Measurements from ENCODE around the gene CCL4L2.
"Not testable (repeated sequence)": the region's sequence is repeated elsewhere in the genome, so short reads cannot be mapped to it uniquely, and the experiment has no call there.

CCL4L2 gene

DNA sequence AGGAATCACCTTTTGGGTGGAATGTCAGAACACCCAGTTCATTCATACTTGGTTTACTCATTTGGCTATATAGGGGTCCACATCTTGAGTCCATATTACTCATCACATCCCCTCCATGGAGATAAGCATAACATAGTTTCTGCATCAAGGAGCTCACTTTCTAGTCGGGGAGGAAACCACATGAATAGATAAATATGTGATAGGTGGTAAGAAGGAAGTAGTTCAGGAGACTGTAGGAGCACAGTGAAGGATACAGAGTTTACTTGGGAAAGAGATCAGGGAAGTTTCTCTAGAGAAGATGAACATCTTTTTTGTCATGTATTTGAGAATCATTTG lies 4.4 kb upstream of the CCL4L2 start:
- not testable (repeated sequence) for H3K36me3 ChIP-seq (ENCODE audit: insufficient read depth, low read length); H3K9ac ChIP-seq (ENCODE audit: low read depth, low read length); H3K4me1 ChIP-seq (ENCODE audit: insufficient read depth, low read length); H3K9me3 ChIP-seq (ENCODE audit: control insufficient read depth, insufficient read depth, low read length)

DNA sequence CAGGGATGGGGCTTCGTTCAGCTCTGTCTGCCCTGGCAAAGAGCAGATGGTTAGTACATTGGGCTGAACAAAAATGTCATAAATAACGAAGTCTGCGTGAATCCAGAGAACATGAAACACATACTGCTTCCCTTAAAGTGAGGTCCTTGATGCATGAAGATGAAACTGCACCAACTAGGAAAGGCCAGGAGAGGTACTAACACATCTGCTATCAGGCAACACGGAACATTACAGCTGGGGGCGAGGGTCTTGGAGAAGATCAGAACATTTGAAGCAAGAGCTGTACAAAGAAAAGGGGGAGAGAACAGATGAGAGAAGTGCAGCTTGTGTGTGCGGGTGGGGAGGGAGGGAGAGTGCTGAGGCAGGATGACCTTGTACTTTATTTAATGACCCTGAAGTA lies 3.5 kb upstream of the CCL4L2 start:
- not testable (repeated sequence) for H3K4me1 ChIP-seq (ENCODE audit: insufficient read depth, low read length); H3K9me3 ChIP-seq (ENCODE audit: control insufficient read depth, insufficient read depth, low read length); H3K36me3 ChIP-seq (ENCODE audit: insufficient read depth, low read length); H3K9ac ChIP-seq (ENCODE audit: low read depth, low read length)

DNA sequence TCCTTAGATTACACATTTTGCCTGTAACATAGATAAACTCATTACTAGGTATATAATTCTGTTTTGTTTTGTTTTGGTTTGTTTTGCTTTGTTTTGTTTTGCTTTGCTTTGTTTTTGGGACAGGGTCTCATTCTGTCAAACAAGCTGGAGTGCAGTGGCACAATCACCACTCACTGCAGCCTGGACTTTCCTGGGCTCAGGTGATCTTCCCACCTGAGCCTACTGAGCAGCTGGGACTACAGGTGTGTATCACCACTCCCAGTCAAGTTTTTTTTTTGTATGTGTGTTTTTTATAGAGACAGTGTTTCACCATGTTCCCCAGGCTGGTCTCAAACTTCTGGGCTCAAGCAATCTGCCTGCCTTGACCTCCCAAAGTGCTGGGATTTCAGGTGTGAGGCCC lies 1.3 kb upstream of the CCL4L2 start:
- no peak overlapping the region for H3K9ac ChIP-seq (ENCODE audit: low read depth, low read length)
- H3K36me3 ChIP-seq (ENCODE audit: insufficient read depth, low read length) = no peaks in the 10 kb centered on the region
- H3K9me3 ChIP-seq (ENCODE audit: control insufficient read depth, insufficient read depth, low read length) = no peaks in the 10 kb centered on the region
- H3K4me1 ChIP-seq (ENCODE audit: insufficient read depth, low read length) = no peaks in the 10 kb centered on the region

DNA sequence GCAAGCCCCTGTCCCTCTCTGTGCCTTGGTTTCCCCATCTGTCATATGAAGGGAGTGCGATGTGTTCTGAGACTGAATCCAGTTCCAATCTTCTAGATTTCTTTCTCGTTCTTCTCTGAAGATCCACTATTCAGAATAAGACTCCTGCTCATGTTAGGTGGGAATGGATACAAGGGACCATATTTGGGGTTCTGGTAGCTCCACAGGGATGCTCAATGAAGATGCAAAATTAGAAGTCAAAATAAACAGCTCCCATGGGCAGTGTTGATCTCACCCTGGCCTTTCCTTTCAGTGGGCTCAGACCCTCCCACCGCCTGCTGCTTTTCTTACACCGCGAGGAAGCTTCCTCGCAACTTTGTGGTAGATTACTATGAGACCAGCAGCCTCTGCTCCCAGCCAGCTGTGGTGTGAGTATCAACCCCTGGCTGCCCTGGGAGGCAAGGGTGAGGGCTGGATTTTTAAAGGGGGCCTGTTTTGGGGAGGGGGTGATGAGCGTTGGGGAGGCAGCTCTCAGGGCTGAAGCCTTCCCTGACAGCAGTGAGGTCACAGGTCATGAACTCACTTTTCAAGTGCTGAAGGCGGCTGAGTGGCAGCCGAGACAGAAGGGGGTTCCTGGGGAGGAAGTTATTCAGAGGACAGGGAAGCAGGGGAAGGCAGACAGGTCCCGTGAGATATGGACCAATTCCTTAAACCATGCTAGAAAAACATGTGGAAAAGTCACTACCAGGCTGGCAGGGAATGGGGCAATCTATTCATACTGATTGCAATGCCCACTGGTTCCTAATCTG lies 815 bp downstream of the CCL4L2 start:
- not testable (repeated sequence) for H3K9ac ChIP-seq (ENCODE audit: low read depth, low read length); H3K9me3 ChIP-seq (ENCODE audit: control insufficient read depth, insufficient read depth, low read length); H3K4me1 ChIP-seq (ENCODE audit: insufficient read depth, low read length); H3K36me3 ChIP-seq (ENCODE audit: insufficient read depth, low read length)

DNA sequence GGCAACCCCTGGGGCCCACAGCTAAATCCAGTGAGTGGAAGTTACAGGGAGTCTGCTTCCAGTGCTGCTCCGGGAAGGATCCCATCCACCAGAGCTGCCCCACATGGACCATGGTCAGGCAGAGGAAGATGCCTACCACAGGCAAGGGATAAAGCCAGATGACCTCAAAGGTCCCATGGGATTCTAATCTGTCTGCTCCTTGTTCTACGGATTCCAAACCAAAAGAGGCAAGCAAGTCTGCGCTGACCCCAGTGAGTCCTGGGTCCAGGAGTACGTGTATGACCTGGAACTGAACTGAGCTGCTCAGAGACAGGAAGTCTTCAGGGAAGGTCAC lies 1.4 kb downstream of the CCL4L2 start:
- Histone ChIP-seq H3K4me1 (ENCODE audit: insufficient read depth, low read length) (no peaks in the 10 kb centered on the region), H3K36me3 (ENCODE audit: insufficient read depth, low read length) (no peaks in the 10 kb centered on the region), H3K9me3 (ENCODE audit: control insufficient read depth, insufficient read depth, low read length) (no peaks in the 10 kb centered on the region), H3K9ac (ENCODE audit: low read depth, low read length) (no peak overlapping the region)

DNA sequence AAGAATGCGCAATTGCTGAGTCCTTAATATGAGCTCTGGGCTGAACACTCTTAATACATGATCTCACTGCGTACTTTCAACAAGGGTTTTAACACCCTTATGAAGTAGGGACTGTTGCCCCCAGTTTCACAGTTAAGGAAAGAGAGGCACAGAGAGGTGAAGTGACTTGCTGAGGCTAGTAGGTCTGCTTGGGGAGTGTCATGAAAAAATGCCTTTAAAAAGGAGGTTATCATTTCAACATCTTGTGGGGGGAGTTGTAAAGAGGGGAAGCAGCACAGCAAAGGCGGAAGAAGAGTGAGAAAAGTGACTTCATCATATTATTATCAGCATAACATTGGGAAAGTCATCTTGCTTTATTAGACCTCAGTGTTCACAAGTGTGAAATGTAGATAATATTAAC lies 2.1 kb downstream of the CCL4L2 start:
- no peaks in the 10 kb centered on the region for H3K4me1 ChIP-seq (ENCODE audit: insufficient read depth, low read length)
- H3K9ac ChIP-seq (ENCODE audit: low read depth, low read length) = no peak overlapping the region
- H3K36me3 ChIP-seq (ENCODE audit: insufficient read depth, low read length) = no peaks in the 10 kb centered on the region
- H3K9me3 ChIP-seq (ENCODE audit: control insufficient read depth, insufficient read depth, low read length) = no peaks in the 10 kb centered on the region

DNA sequence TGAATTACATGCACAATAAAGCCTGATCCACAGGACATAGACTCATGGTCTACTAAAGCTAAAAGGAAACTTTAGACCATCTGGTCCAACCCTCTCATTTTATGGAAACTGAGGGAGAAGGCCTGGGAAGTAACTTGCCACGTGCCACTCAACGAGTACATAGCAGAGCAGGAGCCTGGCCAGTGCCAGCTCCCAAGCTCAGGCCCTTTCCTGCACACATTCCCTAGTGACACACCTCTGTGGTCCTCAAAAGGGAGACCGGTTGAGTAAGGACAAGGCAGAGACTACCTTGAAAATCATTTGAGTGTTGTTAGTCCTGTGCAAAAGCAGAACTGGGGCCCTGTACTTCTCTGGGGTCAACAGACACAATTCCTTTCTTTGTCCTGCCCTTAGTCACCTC lies 2.8 kb downstream of the CCL4L2 start:
- Histone ChIP-seq H3K9me3 (ENCODE audit: control insufficient read depth, insufficient read depth, low read length) (peaks cover 4% of the 10 kb centered on the region; the same call in 1 of the 2 replicates), H3K9ac (ENCODE audit: low read depth, low read length) (no peak overlapping the region), H3K36me3 (ENCODE audit: insufficient read depth, low read length) (no peaks in the 10 kb centered on the region), H3K4me1 (ENCODE audit: insufficient read depth, low read length) (no peaks in the 10 kb centered on the region)

DNA sequence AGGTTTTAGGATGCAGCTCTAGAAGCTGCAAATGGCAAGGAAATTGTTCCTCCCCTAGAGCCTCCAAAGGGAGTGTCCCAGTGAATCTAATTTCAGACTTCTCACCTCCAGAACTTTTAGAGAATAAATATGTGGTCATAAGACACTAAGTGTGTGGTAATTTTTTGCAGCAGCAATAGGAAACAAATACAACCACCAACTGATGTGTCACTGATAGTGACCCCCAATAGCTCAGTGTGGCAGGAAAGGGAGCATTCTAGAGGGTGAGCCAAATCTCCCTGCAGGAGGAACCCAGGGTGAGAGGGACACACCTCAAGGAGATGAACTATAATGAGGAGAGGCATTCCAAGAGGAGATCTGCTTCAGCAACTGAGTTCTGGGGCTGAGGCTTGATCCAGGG lies 4.1 kb downstream of the CCL4L2 start:
- Histone ChIP-seq H3K9ac (ENCODE audit: low read depth, low read length) (no peak overlapping the region), H3K36me3 (ENCODE audit: insufficient read depth, low read length) (no peaks in the 10 kb centered on the region), H3K9me3 (ENCODE audit: control insufficient read depth, insufficient read depth, low read length) (peaks cover 4% of the 10 kb centered on the region; the same call in 1 of the 2 replicates), H3K4me1 (ENCODE audit: insufficient read depth, low read length) (no peaks in the 10 kb centered on the region)

DNA sequence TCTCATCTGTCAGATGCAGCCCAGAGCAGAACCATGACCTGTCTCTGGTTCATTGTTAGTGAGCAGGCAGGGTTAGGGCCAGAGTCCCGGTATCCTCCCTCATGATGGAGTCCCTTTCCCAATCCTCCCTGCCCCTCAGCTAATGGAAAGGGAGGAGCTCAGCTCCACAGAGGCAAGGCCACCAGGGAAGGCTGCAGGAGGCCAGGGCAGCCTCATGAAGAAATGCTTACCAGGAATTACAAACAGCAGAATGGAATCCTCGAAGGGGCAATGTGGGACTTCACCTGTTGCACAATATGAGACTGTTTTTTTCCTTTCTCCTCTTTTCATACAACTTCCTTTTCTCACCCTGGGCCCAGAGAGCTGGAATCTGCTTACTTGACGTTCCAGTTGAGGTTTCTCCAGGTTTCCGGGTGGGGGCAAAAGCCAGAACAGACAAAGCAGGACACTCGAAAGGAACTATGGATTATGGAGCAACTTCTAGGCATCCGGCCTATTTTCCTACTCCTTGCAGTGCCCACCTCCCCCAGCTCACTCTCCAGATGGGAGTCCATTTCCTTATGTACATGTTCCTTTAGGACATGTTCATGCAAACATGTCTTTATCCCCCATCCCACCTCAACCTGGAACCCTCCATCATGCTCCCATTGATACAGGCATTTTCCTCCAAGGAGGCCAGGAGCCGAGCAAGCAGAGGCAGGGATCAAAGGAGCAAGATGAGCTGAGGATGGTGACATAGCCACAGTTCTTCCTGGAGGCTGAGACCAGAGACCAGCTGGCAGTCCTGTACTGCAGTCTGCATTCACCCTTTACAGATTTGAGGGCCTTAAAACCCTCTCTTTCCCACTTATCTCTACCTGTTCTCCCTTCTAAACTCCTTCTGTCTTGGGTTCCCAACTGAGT lies 4.8 kb downstream of the CCL4L2 start:
- not testable (repeated sequence) for H3K4me1 ChIP-seq (ENCODE audit: insufficient read depth, low read length); H3K36me3 ChIP-seq (ENCODE audit: insufficient read depth, low read length); H3K9me3 ChIP-seq (ENCODE audit: control insufficient read depth, insufficient read depth, low read length); H3K9ac ChIP-seq (ENCODE audit: low read depth, low read length)

DNA sequence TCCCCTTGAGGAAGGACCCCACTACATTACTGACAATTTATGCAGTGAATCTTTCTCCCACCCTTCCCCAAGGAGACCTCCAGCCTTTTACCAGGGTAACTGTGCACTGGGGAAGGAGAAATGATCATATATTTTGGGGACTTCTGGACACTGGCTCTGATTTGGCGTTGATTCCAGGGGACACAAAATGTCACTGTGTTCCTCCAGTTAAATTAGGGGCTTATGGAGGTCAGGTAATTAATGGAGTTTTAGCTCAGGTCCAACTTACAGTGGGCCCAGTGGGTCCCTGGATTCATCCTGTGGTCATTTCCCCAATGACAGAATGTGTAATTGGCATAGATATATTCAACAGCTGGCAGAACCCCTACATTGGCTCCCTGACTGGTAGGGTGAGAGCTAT lies 8.7 kb downstream of the CCL4L2 start:
- H3K9me3 ChIP-seq (ENCODE audit: control insufficient read depth, insufficient read depth, low read length); H3K9ac ChIP-seq (ENCODE audit: low read depth, low read length); H3K36me3 ChIP-seq (ENCODE audit: insufficient read depth, low read length); H3K4me1 ChIP-seq (ENCODE audit: insufficient read depth, low read length): not testable (repeated sequence)

DNA sequence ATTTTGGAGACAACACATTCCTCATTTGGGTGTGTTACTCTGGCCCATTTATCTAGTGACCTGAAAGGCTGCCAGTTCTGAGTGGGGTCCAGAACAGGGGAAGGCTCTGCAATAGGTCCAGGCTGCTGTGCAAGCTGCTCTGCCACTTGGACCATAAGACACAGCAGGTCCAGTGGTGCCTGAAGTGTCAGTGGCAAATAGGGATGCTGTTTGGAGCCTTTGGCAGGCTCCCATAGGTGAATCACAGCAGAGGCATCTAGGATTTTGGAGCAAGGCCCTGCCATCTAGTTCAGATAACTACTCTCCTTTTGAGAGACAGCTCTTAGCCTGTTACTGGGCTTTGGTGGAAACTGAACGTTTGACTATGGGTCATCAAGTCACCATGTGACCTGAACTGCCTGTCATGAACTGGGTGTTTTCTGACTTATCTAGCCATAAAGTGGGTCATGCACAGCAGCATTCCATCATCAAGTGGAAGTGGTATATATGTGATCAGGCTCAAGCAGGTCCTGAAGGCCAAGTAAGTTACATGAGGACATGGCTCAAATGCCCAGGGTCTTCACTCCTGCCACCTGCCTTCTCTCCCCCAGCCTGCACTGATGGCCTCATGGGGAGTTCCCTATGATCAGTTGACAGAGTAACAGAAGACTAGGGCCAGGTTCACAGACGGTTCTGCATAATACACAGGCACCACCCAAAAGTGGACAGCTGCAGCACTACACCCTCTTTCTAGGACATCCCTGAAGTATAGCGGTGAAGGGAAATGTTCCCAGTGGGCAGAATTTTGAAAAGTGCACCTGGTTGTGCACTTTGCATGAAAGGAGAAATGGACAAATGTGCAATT lies 10.1 kb downstream of the CCL4L2 start:
- not testable (repeated sequence) for H3K9me3 ChIP-seq (ENCODE audit: control insufficient read depth, insufficient read depth, low read length); H3K36me3 ChIP-seq (ENCODE audit: insufficient read depth, low read length); H3K9ac ChIP-seq (ENCODE audit: low read depth, low read length); H3K4me1 ChIP-seq (ENCODE audit: insufficient read depth, low read length)

DNA sequence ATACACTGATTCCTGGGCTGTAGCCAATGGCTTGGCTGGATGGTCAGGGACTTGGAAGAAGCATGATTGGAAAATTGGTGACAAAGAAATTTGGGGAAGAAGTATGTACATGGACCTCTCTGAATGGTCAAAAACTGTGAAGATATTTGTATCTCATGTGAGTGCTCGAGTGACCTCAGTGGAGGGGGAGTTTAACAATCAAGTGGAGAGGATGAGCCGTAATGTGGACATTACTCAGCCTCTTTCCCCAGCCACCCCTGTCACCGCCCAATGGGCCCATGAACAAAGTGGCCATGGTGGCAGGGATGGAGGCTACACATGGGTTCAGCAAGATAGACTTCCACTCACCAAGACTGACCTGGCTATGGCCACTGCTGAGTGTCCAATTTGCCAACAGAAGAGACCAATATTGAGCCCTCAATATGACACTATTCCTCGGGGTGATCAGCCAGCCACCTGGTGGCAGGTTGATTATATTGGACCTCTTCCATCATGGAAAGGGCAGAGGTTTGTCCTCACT lies 10.8 kb downstream of the CCL4L2 start:
- H3K4me1 ChIP-seq (ENCODE audit: insufficient read depth, low read length); H3K9me3 ChIP-seq (ENCODE audit: control insufficient read depth, insufficient read depth, low read length); H3K9ac ChIP-seq (ENCODE audit: low read depth, low read length); H3K36me3 ChIP-seq (ENCODE audit: insufficient read depth, low read length): not testable (repeated sequence)

DNA sequence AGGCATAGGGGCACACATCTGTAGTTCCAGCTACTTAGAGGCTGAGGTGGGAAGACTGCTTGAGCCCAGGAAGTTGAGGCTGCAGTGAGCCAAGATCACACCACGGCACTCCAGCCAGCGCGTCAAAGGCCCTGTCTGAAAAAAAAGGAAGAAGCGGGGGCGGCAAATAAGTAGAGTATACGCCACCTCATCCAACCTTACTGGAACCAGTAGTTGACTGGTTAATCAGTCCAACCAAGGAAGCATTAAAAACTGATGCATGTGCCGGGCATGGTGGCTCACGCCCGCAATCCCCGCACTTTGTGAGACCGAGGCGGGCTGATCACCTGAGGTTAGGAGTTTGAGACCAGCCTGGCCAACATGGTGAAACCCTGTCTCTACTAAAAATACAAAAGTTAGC lies 12.1 kb downstream of the CCL4L2 start:
- H3K9ac ChIP-seq (ENCODE audit: low read depth, low read length); H3K4me1 ChIP-seq (ENCODE audit: insufficient read depth, low read length); H3K9me3 ChIP-seq (ENCODE audit: control insufficient read depth, insufficient read depth, low read length); H3K36me3 ChIP-seq (ENCODE audit: insufficient read depth, low read length): not testable (repeated sequence)

DNA sequence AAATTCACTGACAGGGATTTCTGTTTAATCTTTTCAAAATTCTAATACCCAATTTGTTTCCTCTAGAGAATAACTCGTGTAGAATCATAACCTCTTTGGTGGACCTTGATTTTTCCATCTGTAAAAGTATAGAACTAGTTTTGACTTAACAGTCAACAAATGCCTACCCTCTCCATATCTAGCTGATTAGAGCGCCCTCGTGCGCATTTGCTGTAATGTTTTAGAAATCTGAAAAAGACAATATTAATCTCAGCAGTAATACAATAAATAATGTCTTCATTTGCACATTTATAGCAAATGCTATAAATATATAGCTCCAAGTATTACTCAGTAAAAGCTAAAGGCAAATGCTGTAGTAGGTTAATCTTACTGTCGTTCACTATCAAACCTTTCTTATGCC lies 18.8 kb downstream of the CCL4L2 start:
- H3K9me3 ChIP-seq (ENCODE audit: control insufficient read depth, insufficient read depth, low read length); H3K9ac ChIP-seq (ENCODE audit: low read depth, low read length); H3K4me1 ChIP-seq (ENCODE audit: insufficient read depth, low read length); H3K36me3 ChIP-seq (ENCODE audit: insufficient read depth, low read length): not testable (repeated sequence)

Data from ES-I3 (cell line).